Measurements from ENCODE around the gene TTLL4.

- no peak for TF ChIP-seq CTCF (IDR thresholded peaks at IDR 0.05 in 4 of 5, conservative IDR thresholded peaks at IDR 0.05 in 1 of 5)
- no peak for TF ChIP-seq POLR2A (IDR thresholded peaks at IDR 0.05)
Measured at GRCh38 chr2:218782528-218782844, 71.9 kb downstream of the TTLL4 start.

Measured in gastrocnemius medialis (tissue), 4 donors.